GM12864 (cell line): ENCODE data around the gene TDRD10.

ENCODE experiments used
- DNase-seq: peaks from one replicate; pipeline ENCODE4 v3.0.0-alpha.2; 2011; ENCODE audit warnings: low read depth
- H3K4me3 ChIP-seq: 2 replicates; pipeline ENCODE4 v1.5.1; 2011; ENCODE audit warnings: mild to moderate bottlenecking, low read depth, low read length, control low read depth
- CTCF ChIP-seq: IDR thresholded peaks from 2 replicates; pipeline ENCODE4 v1.5.1; 2011; ENCODE audit warnings: low read depth, mild to moderate bottlenecking, moderate library complexity, low read length, control low read depth, inconsistent platforms; ENCODE audit errors: missing control alignments

Gene TDRD10

DNA sequence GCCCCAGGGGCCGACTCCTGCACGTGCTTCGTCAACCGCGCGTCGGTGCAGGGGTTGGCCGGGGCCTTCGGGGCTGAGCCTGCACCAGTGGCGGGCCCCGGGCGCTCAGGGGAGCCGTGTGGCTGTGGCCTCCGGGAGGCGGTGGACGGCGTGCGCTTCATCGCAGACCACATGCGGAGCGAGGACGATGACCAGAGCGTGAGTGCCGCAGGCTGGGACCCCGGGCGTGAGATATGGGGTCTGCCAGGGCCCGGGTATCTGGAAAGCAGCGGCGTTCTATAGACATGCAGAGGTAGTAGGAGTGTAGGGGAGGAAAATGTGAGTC, 69.9 kb downstream of the TDRD10 start:
- no peak for TF ChIP-seq CTCF
- no peak overlapping the region for H3K4me3 ChIP-seq
- no peak for DNase-seq

DNA sequence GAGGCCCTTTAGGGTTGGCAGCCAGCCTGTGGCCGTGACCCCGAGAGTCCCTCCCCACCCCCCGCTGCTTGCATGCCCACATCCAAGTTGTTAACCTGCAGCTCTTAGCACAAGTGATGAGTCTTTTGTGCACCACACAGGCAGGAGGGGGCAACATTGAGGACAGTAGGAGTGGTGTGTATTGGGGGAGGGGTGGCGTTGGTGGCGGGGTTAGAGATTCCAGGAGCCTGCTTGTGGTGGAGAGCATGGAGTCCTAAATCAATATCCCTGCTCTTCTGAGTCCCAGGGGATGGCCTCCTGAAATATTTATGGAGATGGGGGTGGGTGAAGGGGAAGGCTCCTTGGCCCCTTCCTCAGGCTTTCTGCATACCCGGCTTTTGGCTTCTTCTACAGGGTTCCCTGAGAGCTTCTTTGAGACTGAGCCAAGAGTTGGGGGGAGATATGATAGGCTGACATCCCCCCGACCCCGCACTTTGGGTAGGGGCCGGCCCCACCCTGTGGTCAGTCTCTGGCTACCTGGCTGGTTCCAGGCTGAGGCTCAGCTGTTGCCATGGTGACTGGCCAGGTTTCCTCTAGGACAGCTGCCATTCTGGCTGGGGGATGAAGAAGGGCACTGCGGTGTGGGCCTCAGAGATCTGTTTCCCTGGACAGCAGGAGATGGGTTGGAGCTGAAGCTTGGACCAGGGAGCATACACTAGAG, 70.6 kb downstream of the TDRD10 start:
- TF ChIP-seq CTCF, result no peak
- no peak for DNase-seq
- no peak overlapping the region for H3K4me3 ChIP-seq

- no peak overlapping the region for H3K4me3 ChIP-seq
- no peak for DNase-seq
- TF ChIP-seq CTCF, result no peak
Measured at GRCh38 chr1:154573168-154573510, 71.1 kb downstream of the TDRD10 start.

DNA sequence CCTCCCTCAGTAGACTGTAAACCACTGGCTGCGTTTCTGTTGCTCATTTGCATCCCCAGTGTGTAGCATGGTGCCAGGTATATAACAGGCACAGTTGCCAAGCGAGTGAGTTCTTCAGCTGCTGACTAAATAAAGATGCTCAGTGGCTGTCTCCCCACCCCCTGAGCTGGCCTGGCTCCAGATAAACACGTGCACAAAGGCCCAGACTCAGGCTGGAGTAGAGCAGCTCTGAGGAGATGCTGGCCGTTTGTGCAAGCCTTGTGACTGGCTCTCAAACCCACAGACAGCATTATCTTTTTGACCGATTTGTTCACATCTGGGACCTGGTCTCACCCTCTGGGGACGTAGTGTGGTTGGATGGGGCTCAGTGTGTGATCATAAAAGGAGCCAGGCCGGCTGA, 72.7 kb downstream of the TDRD10 start:
- no peak for TF ChIP-seq CTCF
- no peak for DNase-seq
- H3K4me3 ChIP-seq, result no peak overlapping the region

DNA sequence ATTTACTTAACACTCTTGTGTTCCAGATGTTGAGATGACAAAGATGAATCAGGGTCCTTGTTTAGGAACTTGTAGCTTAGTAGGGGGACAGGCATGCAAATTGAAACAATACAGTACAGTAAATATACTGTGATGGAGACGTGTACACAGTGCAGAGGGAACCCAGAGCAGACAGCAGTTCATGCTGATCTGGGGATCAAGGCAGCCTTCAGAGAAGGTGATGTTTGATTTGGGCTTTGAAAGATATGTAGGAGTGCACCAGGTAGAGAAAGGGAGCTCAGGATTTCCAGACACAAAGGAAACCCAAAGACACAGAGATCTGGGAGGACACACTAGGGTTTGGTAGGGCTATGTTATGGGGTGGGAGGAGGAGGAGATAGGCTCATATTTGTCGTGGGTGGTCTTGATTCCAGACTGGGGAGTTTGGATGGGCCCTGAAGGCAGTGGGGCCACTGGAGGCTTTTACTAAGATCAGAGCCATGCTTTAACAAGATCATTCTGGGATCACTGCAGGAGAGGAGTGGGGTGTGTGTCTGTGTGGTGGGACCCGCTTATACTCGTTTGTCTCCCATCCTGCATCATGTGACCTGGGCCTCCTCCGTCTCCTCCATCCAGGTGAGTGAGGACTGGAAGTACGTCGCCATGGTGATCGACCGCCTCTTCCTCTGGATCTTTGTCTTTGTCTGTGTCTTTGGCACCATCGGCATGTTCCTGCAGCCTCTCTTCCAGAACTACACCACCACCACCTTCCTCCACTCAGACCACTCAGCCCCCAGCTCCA, 73.3 kb downstream of the TDRD10 start:
- DNase-seq, result no peak
- no peak for TF ChIP-seq CTCF
- H3K4me3 ChIP-seq, result no peak overlapping the region

DNA sequence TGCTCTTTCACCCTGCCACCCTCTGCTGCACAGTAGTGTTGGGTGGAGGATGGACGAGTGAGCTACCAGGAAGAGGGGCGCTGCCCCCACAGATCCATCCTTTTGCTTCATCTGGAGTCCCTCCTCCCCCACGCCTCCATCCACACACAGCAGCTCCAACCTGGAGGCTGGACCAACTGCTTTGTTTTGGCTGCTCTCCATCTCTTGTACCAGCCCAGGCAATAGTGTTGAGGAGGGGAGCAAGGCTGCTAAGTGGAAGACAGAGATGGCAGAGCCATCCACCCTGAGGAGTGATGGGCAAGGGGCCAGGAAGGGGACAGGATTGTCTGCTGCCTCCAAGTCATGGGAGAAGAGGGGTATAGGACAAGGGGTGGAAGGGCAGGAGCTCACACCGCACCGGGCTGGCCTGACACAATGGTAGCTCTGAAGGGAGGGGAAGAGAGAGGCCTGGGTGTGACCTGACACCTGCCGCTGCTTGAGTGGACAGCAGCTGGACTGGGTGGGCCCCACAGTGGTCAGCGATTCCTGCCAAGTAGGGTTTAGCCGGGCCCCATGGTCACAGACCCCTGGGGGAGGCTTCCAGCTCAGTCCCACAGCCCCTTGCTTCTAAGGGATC, 74.0 kb downstream of the TDRD10 start:
- H3K4me3 ChIP-seq, result no peak overlapping the region
- no peak for TF ChIP-seq CTCF
- DNase-seq, result no peak
